ENCODE results near the gene TRRAP. TPM values are rescaled to one million over a fixed set of nuclear protein-coding genes. Genes with fewer than 3 reads are reported as not detected.

Gene TRRAP
- total and polyA plus RNA-seq, 2 of the 4 experiments (the other 2 are of a cell fraction): 12.5 to 18.1 TPM

DNA sequence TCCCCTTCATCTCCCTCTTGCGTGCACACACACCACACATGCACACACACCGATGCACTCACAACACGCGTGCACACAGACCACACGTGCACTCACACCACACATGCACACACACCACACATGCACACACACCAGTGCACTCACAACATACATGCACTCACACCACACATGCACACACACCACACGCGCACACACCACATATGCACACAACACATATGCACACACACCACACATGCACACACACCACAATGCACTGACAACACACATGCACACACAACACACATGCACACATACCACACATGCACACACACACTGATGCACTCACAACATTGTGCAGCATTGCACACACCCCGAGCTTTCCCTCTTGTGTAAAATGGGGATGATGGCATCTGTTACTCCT lies 68.1 kb downstream of the TRRAP start:
- in situ Hi-C loops (cut with MboI; ENCODE audit: low sequenced_read_pairs): no loop called here

More for the DNA sequence above, 68.1 kb downstream of the TRRAP start:
- peaks cover 63% of the 10 kb centered on the region for H3K36me3 ChIP-seq (ENCODE audit: control insufficient read depth, insufficient read depth, low read length)
- H3K27ac ChIP-seq (ENCODE audit: insufficient read depth, low read length): no peak overlapping the region
- no peak overlapping the region for H3K4ac ChIP-seq (ENCODE audit: low read depth, low read length)
- no peak overlapping the region for H2BK5ac ChIP-seq (ENCODE audit: low read depth, low read length, poor library complexity, severe bottlenecking)
- no peak overlapping the region for H3K18ac ChIP-seq (ENCODE audit: low read depth, low read length)
- intact Hi-C loops (cut with micrococcal nuclease): no loop called here
- no peak overlapping the region for H4K91ac ChIP-seq (ENCODE audit: insufficient read depth, low read depth, low read length)
- no peak overlapping the region for H3K23ac ChIP-seq (ENCODE audit: low read depth, low read length)
- peaks cover 4% of the 10 kb centered on the region for H3K9me1 ChIP-seq (ENCODE audit: insufficient read depth, low read length)
- H2BK120ac ChIP-seq (ENCODE audit: low read depth, low read length): no peak overlapping the region
- H3K56ac ChIP-seq (ENCODE audit: extremely low read depth, insufficient read depth, low read length): no peak overlapping the region
- no peak overlapping the region for H3K9ac ChIP-seq (ENCODE audit: low read depth, low read length)
- no peak overlapping the region for H4K8ac ChIP-seq (ENCODE audit: low read depth in 2 of 2, low read length in 2 of 2)
- no peaks in the 10 kb centered on the region for H3K9me3 ChIP-seq (ENCODE audit: control insufficient read depth, insufficient read depth, low read length)
- no peak overlapping the region for H3K4me3 ChIP-seq (ENCODE audit: insufficient read depth, low read depth, low read length)
- 91% methylated on average over 5 of the region's 8 CpGs; no CpG with 5 or more reads in 1 of the 2 experiments for WGBS, 2 experiments (ENCODE audit: extremely low coverage in 2 of 2, insufficient read length in 1 of 2)
- no peak for DNase-seq
- H3K27me3 ChIP-seq (ENCODE audit: control insufficient read depth, insufficient read depth, low read length): no peaks in the 10 kb centered on the region
- H3K4me2 ChIP-seq (ENCODE audit: low read depth, low read length): no peak overlapping the region
- TF ChIP-seq FOS (IDR thresholded peaks at IDR 0.05; ENCODE audit: low read depth, low read length): no peak
- TF ChIP-seq RAD21 (IDR thresholded peaks at IDR 0.05; ENCODE audit: low read length): no peak
- no peak for TF ChIP-seq NFE2L2 (IDR thresholded peaks at IDR 0.05; ENCODE audit: low read depth, low read length)
- TF ChIP-seq RFX5 (IDR thresholded peaks at IDR 0.05; ENCODE audit: low read depth, low read length): no peak
- no peak for TF ChIP-seq RCOR1 (IDR thresholded peaks at IDR 0.05; ENCODE audit: insufficient replicate concordance, low read length)
- TF ChIP-seq, protein P1, sequence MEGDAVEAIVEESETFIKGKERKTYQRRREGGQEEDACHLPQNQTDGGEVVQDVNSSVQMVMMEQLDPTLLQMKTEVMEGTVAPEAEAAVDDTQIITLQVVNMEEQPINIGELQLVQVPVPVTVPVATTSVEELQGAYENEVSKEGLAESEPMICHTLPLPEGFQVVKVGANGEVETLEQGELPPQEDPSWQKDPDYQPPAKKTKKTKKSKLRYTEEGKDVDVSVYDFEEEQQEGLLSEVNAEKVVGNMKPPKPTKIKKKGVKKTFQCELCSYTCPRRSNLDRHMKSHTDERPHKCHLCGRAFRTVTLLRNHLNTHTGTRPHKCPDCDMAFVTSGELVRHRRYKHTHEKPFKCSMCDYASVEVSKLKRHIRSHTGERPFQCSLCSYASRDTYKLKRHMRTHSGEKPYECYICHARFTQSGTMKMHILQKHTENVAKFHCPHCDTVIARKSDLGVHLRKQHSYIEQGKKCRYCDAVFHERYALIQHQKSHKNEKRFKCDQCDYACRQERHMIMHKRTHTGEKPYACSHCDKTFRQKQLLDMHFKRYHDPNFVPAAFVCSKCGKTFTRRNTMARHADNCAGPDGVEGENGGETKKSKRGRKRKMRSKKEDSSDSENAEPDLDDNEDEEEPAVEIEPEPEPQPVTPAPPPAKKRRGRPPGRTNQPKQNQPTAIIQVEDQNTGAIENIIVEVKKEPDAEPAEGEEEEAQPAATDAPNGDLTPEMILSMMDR (conservative IDR thresholded peaks at IDR 0.05; ENCODE audit: low read depth, low read length): no peak
- TF ChIP-seq MAZ (IDR thresholded peaks at IDR 0.05; ENCODE audit: borderline replicate concordance, low read depth, low read length): no peak
- no peak for TF ChIP-seq POLR2A (IDR thresholded peaks at IDR 0.05; ENCODE audit: low read depth, low read length)
- TF ChIP-seq MAFK (IDR thresholded peaks at IDR 0.05; ENCODE audit: low read depth, low read length): no peak
- TF ChIP-seq, protein P2, sequence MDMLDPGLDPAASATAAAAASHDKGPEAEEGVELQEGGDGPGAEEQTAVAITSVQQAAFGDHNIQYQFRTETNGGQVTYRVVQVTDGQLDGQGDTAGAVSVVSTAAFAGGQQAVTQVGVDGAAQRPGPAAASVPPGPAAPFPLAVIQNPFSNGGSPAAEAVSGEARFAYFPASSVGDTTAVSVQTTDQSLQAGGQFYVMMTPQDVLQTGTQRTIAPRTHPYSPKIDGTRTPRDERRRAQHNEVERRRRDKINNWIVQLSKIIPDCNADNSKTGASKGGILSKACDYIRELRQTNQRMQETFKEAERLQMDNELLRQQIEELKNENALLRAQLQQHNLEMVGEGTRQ (IDR thresholded peaks at IDR 0.05; ENCODE audit: low read depth, low read length): no peak
- TF ChIP-seq CEBPB (IDR thresholded peaks at IDR 0.05; ENCODE audit: low read depth, low read length): no peak
- TF ChIP-seq, protein P3, sequence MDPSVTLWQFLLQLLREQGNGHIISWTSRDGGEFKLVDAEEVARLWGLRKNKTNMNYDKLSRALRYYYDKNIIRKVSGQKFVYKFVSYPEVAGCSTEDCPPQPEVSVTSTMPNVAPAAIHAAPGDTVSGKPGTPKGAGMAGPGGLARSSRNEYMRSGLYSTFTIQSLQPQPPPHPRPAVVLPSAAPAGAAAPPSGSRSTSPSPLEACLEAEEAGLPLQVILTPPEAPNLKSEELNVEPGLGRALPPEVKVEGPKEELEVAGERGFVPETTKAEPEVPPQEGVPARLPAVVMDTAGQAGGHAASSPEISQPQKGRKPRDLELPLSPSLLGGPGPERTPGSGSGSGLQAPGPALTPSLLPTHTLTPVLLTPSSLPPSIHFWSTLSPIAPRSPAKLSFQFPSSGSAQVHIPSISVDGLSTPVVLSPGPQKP (IDR thresholded peaks at IDR 0.05; ENCODE audit: borderline replicate concordance, low read depth, low read length): no peak
- no peak for TF ChIP-seq MXI1 (IDR thresholded peaks at IDR 0.05; ENCODE audit: borderline replicate concordance, low read depth, low read length)
- TF ChIP-seq SMC3 (IDR thresholded peaks at IDR 0.05; ENCODE audit: low read depth, low read length): no peak
- TF ChIP-seq CHD1 (IDR thresholded peaks at IDR 0.05; ENCODE audit: low read depth, low read length): no peak
- dilution Hi-C loops (cut with HindIII; ENCODE audit: low sequenced_read_pairs, unreplicated experiment): no loop called here
- H2BK20ac ChIP-seq (ENCODE audit: low read depth, low read length): no peak overlapping the region
- BruUV-seq (replicated peaks): no TSS peak
- CTCF ChIA-PET: no interaction called here
- peaks cover 9 to 42% of the 10 kb centered on the region in 2 experiments for H3K79me1 ChIP-seq (ENCODE audit: low read depth in 1 of 2, low read length in 2 of 2)
- no peak overlapping the region for H2AK5ac ChIP-seq (ENCODE audit: low read depth, low read length)
- H4K20me1 ChIP-seq (ENCODE audit: insufficient read depth, low read length): peaks cover 6% of the 10 kb centered on the region
- H2BK15ac ChIP-seq (ENCODE audit: low read depth, low read length): no peak overlapping the region
- H4K5ac ChIP-seq (ENCODE audit: low read depth, low read length): no peak overlapping the region
- no peak for ATAC-seq (ENCODE audit: low read depth)
- no peak overlapping the region for H3K14ac ChIP-seq (replicated peaks; ENCODE audit: low read depth, low read length)
- H2AFZ ChIP-seq (replicated peaks; ENCODE audit: low read length, poor library complexity): no peak overlapping the region
- H2AK9ac ChIP-seq (replicated peaks; ENCODE audit: low read depth, low read length, poor library complexity): no peak overlapping the region
- H3K4me1 ChIP-seq (ENCODE audit: control insufficient read depth, insufficient read depth, low read length): no peaks in the 10 kb centered on the region
- POLR2A ChIA-PET (ENCODE audit: unreplicated experiment): no interaction called here
